GM23338 (cell line): Measurements from ENCODE around the gene CIDEA. TPM values are rescaled to one million over a fixed set of nuclear protein-coding genes. Genes with fewer than 3 reads are reported as not detected.

ENCODE experiments used
- ATAC-seq: fragments of 200-7000 bp; cut with Tn5 transposase; 3 replicates; pipeline ENCODE4 v1.9.1; 2020
- DNase-seq: peaks from one replicate; pipeline ENCODE4 v3.0.0-alpha.2; 2015; ENCODE audit warnings: low spot score
- H2AFZ ChIP-seq: fragments of 200-600 bp; sonication (generic); 2 replicates; pipeline ENCODE4 v1.8.0; 2016; ENCODE audit warnings: antibody characterized with exemption, mild to moderate bottlenecking, moderate library complexity
- H3F3A ChIP-seq: fragments of 200-600 bp; sonication (generic); replicated peaks from 2 replicates; pipeline ENCODE4 v1.8.0; 2017; ENCODE audit warnings: antibody characterized with exemption, mixed run types, low read depth
- H3K27ac ChIP-seq: fragments of 200-600 bp; sonication (generic); 2 replicates; pipeline ENCODE4 v1.6.1; 2016; ENCODE audit warnings: low read depth
- H3K27me3 ChIP-seq: fragments of 200-600 bp; sonication (generic); 2 replicates; pipeline ENCODE4 v1.8.0; 2016; ENCODE audit warnings: mild to moderate bottlenecking, mixed run types, moderate library complexity; ENCODE audit not compliant: insufficient read depth
- H3K36me3 ChIP-seq: fragments of 200-600 bp; sonication (generic); 2 replicates; pipeline ENCODE4 v1.8.0; 2016; ENCODE audit warnings: mild to moderate bottlenecking; ENCODE audit not compliant: insufficient read depth
- H3K4me1 ChIP-seq: fragments of 200-600 bp; sonication (generic); 2 replicates; pipeline ENCODE4 v1.8.0; 2016; ENCODE audit warnings: mild to moderate bottlenecking, moderate library complexity; ENCODE audit not compliant: insufficient read depth
- H3K4me2 ChIP-seq: fragments of 200-600 bp; sonication (generic); 2 replicates; pipeline ENCODE4 v1.7.1; 2017; ENCODE audit warnings: mixed run types
- H3K4me3 ChIP-seq: fragments of 200-600 bp; sonication (generic); 2 replicates; pipeline ENCODE4 v1.6.1; 2016; ENCODE audit warnings: mixed run types
- H3K79me2 ChIP-seq: fragments of 200-600 bp; sonication (generic); replicated peaks from 2 replicates; pipeline ENCODE4 v1.8.0; 2017; ENCODE audit warnings: mild to moderate bottlenecking; ENCODE audit not compliant: insufficient read depth
- H3K9me2 ChIP-seq: fragments of 200-600 bp; sonication (generic); 2 replicates; pipeline ENCODE4 v1.8.0; 2017; ENCODE audit not compliant: insufficient read depth
- H4K20me1 ChIP-seq: fragments of 200-600 bp; sonication (generic); replicated peaks from 2 replicates; pipeline ENCODE4 v1.8.0; 2017; ENCODE audit warnings: mild to moderate bottlenecking; ENCODE audit not compliant: insufficient read depth
- H3K27ac Mint-ChIP-seq: 2 replicates; pipeline ENCODE4 v1.8.0; 2020; ENCODE audit warnings: inconsistent platforms, mild to moderate bottlenecking, moderate library complexity, mixed read lengths
- H3K27me3 Mint-ChIP-seq: 3 replicates; pipeline ENCODE4 v1.8.0; 2022; ENCODE audit warnings: low read depth, mild to moderate bottlenecking, moderate library complexity, mixed read lengths, inconsistent platforms; ENCODE audit not compliant: insufficient read depth, poor library complexity
- H3K36me3 Mint-ChIP-seq: 3 replicates; pipeline ENCODE4 v1.8.0; 2021; ENCODE audit warnings: low read depth, mild to moderate bottlenecking, inconsistent platforms, moderate library complexity, mixed read lengths
- H3K4me1 Mint-ChIP-seq: 3 replicates; pipeline ENCODE4 v1.8.0; 2020; ENCODE audit warnings: mild to moderate bottlenecking, inconsistent platforms, mixed read lengths
- H3K4me3 Mint-ChIP-seq: 3 replicates; pipeline ENCODE4 v1.8.0; 2021; ENCODE audit warnings: moderate library complexity, mild to moderate bottlenecking, inconsistent platforms, mixed read lengths
- H3K9me3 Mint-ChIP-seq: 3 replicates; pipeline ENCODE4 v1.8.0; 2020; ENCODE audit warnings: moderate library complexity, mild to moderate bottlenecking, inconsistent platforms, mixed read lengths
- CREB1 ChIP-seq: fragments of 250-450 bp; sonication (Bioruptor Pico); IDR thresholded peaks from 2 replicates; pipeline ENCODE4 v1.5.0; 2020; ENCODE audit warnings: low read depth, mild to moderate bottlenecking, moderate library complexity
- EZH2 ChIP-seq: fragments of 200-600 bp; sonication (generic); IDR thresholded peaks from one replicate; pipeline ENCODE4 v1.8.0; 2017; ENCODE audit warnings: antibody characterized with exemption, mild to moderate bottlenecking, low read depth; ENCODE audit not compliant: unreplicated experiment
- JUNB ChIP-seq: IDR thresholded peaks from one replicate; pipeline ENCODE4 v1.6.1; 2016; ENCODE audit warnings: antibody characterized with exemption; ENCODE audit not compliant: unreplicated experiment
- NANOG ChIP-seq: IDR thresholded peaks from 2 replicates; pipeline ENCODE4 v1.6.1; 2016; ENCODE audit warnings: antibody characterized with exemption, borderline replicate concordance
- POLR2AphosphoS5 ChIP-seq: IDR thresholded peaks from 2 replicates; pipeline ENCODE4 v1.6.1; 2016; ENCODE audit warnings: antibody characterized with exemption, low read depth
- STAT1 ChIP-seq: IDR thresholded peaks from one replicate; pipeline ENCODE4 v1.6.1; 2016; ENCODE audit warnings: antibody characterized with exemption; ENCODE audit not compliant: unreplicated experiment
- ZNF114 ChIP-seq: fragments of 250-450 bp; sonication (Bioruptor Pico); IDR thresholded peaks from 2 replicates; pipeline ENCODE4 v1.5.0; 2020; ENCODE audit warnings: mild to moderate bottlenecking, moderate library complexity
- ZNF331 ChIP-seq: fragments of 250-450 bp; sonication (Bioruptor Pico); IDR thresholded peaks from 2 replicates; pipeline ENCODE4 v1.5.0; 2020; ENCODE audit warnings: low read depth, mild to moderate bottlenecking, moderate library complexity
- polyA plus RNA-seq: library from polyadenylated mRNA; unstranded; fragments of >200 nt; fragmentation: Nextera tagmentation; extraction: Ambion mirVana; gene quantifications from 2 replicates; pipeline ENCODE4 v1.2.1, GENCODE V29; 2016
- total RNA-seq: library from RNA; depleted of rRNA; stranded (reverse); fragments of >200 nt; shearing (Covaris generic); gene quantifications from 2 replicates; pipeline ENCODE4 v1.2.3, GENCODE V29; 2014
- TF ChIP-seq, protein P1 (sequence below): IDR thresholded peaks from 2 replicates; pipeline ENCODE4 v1.6.1; 2016; ENCODE audit warnings: antibody characterized with exemption
- TF ChIP-seq, protein P2 (sequence below): IDR thresholded peaks from one replicate; pipeline ENCODE4 v1.6.1; 2018; ENCODE audit warnings: antibody characterized with exemption; ENCODE audit not compliant: unreplicated experiment
- TF ChIP-seq, protein P3 (sequence below), 2 experiments: fragments of 200-600 bp in 1 of 2; sonication (generic) in 1 of 2; conservative IDR thresholded peaks; 2 replicates each; pipeline versions ENCODE4 v1.5.1 to v1.6.1; 2016 to 2017; ENCODE audit warnings: antibody characterized with exemption in 2 of 2, low read depth in 2 of 2, mild to moderate bottlenecking in 2 of 2, moderate library complexity in 1 of 2

The CIDEA gene
- total and polyA plus RNA-seq, 2 experiments from 2014 or later: 0.45 TPM; not detected in 1

DNA sequence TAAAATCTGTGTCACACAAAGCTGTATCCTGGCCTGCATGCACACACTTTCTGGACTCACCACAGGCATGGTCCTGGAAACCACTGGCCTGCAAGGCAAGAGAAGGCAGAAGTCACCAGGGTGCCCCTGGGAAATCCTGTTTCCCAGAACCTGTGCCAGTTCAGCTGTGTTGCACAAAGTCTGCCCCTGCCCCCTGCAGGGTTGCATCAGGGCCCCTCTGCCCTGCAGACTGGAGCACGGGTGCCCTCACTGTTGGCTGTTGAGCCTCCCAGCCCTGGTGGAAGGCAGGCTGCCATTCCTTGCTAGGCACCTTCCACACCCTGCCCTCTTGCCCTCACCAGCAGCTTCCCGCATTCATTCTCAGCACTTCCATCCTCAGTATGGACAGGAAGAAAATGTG lies 35.9 kb downstream of the CIDEA start (continued):
- TF ChIP-seq, protein P1, sequence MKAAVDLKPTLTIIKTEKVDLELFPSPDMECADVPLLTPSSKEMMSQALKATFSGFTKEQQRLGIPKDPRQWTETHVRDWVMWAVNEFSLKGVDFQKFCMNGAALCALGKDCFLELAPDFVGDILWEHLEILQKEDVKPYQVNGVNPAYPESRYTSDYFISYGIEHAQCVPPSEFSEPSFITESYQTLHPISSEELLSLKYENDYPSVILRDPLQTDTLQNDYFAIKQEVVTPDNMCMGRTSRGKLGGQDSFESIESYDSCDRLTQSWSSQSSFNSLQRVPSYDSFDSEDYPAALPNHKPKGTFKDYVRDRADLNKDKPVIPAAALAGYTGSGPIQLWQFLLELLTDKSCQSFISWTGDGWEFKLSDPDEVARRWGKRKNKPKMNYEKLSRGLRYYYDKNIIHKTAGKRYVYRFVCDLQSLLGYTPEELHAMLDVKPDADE: no peak
- TF ChIP-seq JUNB: no peak
- no peak for TF ChIP-seq ZNF331 (CRISPR knock-in tag)
- no peak for TF ChIP-seq CREB1 (CRISPR knock-in tag)
- TF ChIP-seq, protein P2, sequence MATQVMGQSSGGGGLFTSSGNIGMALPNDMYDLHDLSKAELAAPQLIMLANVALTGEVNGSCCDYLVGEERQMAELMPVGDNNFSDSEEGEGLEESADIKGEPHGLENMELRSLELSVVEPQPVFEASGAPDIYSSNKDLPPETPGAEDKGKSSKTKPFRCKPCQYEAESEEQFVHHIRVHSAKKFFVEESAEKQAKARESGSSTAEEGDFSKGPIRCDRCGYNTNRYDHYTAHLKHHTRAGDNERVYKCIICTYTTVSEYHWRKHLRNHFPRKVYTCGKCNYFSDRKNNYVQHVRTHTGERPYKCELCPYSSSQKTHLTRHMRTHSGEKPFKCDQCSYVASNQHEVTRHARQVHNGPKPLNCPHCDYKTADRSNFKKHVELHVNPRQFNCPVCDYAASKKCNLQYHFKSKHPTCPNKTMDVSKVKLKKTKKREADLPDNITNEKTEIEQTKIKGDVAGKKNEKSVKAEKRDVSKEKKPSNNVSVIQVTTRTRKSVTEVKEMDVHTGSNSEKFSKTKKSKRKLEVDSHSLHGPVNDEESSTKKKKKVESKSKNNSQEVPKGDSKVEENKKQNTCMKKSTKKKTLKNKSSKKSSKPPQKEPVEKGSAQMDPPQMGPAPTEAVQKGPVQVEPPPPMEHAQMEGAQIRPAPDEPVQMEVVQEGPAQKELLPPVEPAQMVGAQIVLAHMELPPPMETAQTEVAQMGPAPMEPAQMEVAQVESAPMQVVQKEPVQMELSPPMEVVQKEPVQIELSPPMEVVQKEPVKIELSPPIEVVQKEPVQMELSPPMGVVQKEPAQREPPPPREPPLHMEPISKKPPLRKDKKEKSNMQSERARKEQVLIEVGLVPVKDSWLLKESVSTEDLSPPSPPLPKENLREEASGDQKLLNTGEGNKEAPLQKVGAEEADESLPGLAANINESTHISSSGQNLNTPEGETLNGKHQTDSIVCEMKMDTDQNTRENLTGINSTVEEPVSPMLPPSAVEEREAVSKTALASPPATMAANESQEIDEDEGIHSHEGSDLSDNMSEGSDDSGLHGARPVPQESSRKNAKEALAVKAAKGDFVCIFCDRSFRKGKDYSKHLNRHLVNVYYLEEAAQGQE: no peak
- TF ChIP-seq ZNF114 (CRISPR knock-in tag): no peak
- TF ChIP-seq, protein P3, sequence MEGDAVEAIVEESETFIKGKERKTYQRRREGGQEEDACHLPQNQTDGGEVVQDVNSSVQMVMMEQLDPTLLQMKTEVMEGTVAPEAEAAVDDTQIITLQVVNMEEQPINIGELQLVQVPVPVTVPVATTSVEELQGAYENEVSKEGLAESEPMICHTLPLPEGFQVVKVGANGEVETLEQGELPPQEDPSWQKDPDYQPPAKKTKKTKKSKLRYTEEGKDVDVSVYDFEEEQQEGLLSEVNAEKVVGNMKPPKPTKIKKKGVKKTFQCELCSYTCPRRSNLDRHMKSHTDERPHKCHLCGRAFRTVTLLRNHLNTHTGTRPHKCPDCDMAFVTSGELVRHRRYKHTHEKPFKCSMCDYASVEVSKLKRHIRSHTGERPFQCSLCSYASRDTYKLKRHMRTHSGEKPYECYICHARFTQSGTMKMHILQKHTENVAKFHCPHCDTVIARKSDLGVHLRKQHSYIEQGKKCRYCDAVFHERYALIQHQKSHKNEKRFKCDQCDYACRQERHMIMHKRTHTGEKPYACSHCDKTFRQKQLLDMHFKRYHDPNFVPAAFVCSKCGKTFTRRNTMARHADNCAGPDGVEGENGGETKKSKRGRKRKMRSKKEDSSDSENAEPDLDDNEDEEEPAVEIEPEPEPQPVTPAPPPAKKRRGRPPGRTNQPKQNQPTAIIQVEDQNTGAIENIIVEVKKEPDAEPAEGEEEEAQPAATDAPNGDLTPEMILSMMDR (conservative IDR thresholded peaks at IDR 0.05; ENCODE audit: low read depth in 2 of 2): no peak
- TF ChIP-seq EZH2: no peak
- no peak for TF ChIP-seq POLR2AphosphoS5
- TF ChIP-seq NANOG: no peak

DNA sequence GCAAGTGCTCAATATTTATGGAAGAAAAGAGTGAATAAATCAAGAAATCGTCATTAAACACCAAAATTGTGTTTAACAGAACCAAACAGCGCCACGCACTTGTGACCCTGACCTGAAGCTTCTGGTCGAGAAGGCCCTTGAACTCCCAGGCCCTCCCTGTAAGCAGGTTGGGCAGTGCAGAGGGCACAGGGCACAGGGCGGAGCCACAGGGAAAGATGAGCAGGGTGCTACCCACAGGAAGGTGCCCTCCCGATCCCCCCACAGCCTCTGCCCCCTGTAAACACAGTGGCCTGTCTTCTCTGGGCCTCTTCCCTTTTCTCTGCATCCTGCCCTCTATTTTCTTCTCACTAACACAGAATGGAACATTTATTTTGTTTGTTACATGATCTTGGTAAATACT lies 37.0 kb downstream of the CIDEA start:
- no peaks in the 10 kb centered on the region; the same call in 2 of the 3 replicates for H3K9me3 Mint-ChIP-seq
- no peak overlapping the region for H2AFZ ChIP-seq
- H3K79me2 ChIP-seq: no peaks in the 10 kb centered on the region
- peaks cover 12% of the 10 kb centered on the region for H3F3A ChIP-seq
- peaks cover 33% of the 10 kb centered on the region for H3K27me3 Mint-ChIP-seq
- H3K4me3 Mint-ChIP-seq: no peak overlapping the region
- no peaks in the 10 kb centered on the region; the same call in 2 of the 3 replicates for H3K36me3 Mint-ChIP-seq
- no peaks in the 10 kb centered on the region for H3K36me3 ChIP-seq
- H3K4me1 ChIP-seq: peaks cover 15% of the 10 kb centered on the region
- H3K27ac Mint-ChIP-seq: no peak overlapping the region
- H3K9me2 ChIP-seq: no peaks in the 10 kb centered on the region
- peaks cover 23% of the 10 kb centered on the region for H3K4me1 Mint-ChIP-seq
- peaks cover 24% of the 10 kb centered on the region for H3K27me3 ChIP-seq
- no peak for TF ChIP-seq STAT1
- H3K4me3 ChIP-seq: no peak overlapping the region
- H3K4me2 ChIP-seq: no peak overlapping the region
- no peak for DNase-seq
- no peak overlapping the region for H3K27ac ChIP-seq
- no peaks in the 10 kb centered on the region for H4K20me1 ChIP-seq
- no peak for ATAC-seq
